HG03108 (cell line): ENCODE results near the gene LCE1A.

Experiments
- ATAC-seq: cut with Tn5 transposase; IDR thresholded peaks from one replicate; pipeline ENCODE4 v1.9.1; 2021; ENCODE audit warnings: moderate library complexity; ENCODE audit not compliant: unreplicated experiment

LCE1A gene, protein sequence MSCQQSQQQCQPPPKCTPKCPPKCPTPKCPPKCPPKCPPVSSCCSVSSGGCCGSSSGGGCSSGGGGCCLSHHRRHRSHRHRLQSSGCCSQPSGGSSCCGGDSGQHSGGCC

DNA sequence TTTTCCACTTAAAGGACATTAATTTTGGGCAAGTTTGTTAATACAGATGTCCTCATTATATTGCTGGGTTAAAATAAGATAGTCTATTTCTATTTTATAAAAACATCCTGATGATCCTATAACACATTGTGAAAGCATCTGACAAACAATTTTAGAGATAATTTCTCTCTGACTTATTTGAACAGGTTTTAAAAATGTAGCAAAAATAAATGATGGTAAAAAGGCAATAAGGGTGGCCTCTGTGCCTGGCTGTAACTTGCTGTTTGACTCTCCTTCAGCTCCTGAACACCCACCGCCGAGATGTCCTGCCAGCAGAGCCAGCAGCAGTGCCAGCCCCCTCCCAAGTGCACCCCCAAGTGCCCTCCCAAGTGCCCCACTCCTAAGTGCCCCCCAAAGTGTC is at the start of gene LCE1A:
TSS of gene LCE1A (plus strand) at position 301 of the 400 bp plus-strand sequence. CDS start at position 301, 0 bp downstream.
- no peak for ATAC-seq

DNA sequence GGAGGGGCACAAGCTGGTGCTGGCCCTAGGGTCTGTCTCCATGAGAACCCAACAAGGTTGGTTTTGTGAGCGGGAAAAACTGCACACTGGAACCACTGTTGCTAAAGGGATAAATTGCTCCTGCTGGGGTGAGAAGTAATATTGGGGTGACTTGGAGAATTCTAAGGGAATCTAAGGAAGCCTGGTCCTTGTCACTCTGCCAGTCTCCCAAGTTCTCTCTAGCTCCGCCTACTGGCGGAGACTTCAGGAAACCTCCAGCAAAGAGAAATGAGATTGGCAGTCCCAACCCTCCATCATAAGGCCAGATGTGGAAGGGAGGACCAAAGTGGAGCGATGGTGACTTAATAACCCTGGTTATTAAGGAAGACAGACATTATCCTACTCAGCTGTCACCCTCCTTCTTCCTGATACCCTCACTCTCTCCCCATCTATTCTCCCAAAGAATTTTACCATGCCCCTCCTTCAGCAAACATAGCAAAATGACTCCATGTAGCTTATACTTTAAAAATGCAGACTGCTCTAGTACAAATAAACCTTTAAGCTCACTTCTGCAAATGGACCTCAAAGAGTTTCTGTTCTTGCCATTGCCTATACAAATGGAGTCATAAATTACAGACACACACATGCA is 49.6 kb upstream of the LCE1A start:
- ATAC-seq = no peak

DNA sequence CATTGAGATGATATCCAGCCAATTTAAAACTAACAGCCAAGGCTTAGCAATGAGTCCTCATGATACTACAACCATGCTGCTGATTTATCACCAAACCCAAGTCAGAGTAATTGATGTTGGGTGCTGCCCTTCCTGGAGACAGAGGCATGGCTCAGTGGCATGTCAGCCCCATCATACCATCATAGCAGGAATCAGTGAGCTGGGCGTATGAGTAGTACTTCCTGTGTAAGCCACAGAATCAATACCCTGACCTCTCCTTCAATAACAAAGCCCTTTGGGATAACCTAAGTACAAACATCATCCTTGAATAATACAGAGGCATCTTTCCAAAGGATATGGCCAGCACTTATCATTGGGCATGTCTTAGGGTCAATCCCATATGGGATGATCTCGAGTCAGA is 44.2 kb upstream of the LCE1A start:
- ATAC-seq = no peak

GRCh38 chr1:152786077-152786476 is 41.2 kb upstream of the LCE1A start, which contains the start of gene LCE1E:
TSS of gene LCE1E (plus strand) at chr1:152786257. CDS start at chr1:152787300, 1,043 bp downstream.
- ATAC-seq = no peak

- ATAC-seq = no peak
Observed at GRCh38 chr1:152795686-152796085, 31.6 kb upstream of the LCE1A start.

DNA sequence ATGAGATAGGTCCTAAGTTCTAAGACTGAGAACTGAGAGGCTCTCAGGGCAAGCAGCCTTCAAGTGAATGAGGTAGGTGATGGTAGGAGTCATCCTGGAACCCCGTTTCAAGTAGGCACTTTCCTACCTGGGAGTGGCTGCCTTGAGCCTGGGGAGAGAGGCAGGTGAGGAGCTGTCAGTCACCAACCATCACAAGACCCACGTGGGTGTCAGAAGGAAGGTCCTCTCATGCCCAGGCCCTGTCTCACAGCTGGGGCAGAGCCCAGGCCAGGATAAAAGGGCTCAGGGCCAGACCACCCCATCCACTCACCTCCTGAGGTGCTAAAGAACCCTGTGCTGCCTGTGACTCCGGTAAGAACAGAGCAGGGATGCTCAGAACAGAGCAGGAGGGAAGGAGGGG is 30.9 kb upstream of the LCE1A start, which contains the start of gene LCE1D:
TSS of gene LCE1D (plus strand) at position 301 of the 400 bp plus-strand sequence. CDS start 1,074 bp downstream, outside the sequence.
- ATAC-seq = no peak

DNA sequence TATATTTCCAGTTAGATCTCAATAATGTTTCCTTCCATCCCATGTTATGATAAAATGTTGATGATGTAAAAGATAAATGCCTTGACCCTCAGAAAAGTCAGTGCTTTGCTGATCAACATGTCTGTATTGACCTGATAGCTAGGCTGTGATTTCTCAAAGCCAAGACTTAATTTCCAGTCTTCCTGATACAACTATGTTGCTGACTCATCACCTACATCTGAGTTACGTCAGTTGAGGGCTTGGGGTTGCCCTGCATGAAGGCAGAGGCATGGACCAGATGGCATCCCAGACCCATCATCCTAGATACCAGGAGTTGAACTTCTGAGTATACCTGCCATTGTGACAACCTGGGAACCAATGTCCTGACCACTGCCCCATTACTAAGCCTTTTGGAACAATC is 25.9 kb upstream of the LCE1A start:
- no peak for ATAC-seq

DNA sequence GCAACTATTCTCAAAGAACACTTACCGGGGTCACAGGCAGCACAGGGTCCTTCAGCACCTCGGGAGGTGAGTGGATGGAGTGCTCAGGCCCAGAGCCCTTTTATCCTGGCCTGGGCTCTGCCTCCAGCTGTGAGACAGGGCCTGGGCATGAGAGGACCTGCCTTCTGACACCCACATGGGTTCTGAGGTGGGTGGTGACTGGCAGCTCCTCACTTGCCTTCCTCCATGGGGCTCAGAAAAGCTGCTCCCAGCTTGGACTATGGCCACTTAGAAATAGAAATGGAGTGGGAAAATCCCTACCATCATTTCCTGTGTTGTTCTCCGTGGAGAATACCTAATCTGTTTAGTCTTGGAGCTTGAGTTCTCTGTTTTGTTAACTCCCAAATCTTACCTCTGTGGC is 20.7 kb upstream of the LCE1A start, which contains the start of gene LCE1C:
TSS of gene LCE1C (minus strand) at position 76 of the 400 bp plus-strand sequence. CDS start 1,173 bp downstream, outside the sequence.
- no peak for ATAC-seq

DNA sequence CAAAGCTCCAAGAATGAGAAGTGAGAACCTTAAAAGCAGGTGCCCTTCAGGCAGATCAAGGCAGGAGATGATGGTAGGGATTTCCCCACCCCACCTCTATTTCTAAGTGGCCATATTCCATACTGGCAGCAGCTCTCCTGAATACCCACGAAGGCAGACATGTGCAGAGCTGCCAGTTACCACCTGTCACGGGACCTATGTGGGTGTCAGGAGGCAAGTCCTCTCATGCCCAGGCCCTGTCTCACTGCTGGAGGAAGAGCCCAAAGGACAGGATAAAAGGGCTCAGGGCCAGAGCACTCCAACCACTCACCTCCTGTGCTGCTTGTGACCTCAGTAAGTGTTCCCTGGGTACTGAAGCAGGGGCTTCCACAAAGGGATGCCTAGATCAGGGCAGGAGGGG is 16.2 kb upstream of the LCE1A start:
- no peak for ATAC-seq

- no peak for ATAC-seq
Observed at GRCh38 chr1:152811671-152812070, 15.6 kb upstream of the LCE1A start, which contains the start of gene LCE1B. TSS of gene LCE1B (plus strand) at chr1:152811971. CDS start at chr1:152812447, 476 bp downstream.

- no peak for ATAC-seq
Observed at GRCh38 chr1:152817309-152817708, 10.0 kb upstream of the LCE1A start.

DNA sequence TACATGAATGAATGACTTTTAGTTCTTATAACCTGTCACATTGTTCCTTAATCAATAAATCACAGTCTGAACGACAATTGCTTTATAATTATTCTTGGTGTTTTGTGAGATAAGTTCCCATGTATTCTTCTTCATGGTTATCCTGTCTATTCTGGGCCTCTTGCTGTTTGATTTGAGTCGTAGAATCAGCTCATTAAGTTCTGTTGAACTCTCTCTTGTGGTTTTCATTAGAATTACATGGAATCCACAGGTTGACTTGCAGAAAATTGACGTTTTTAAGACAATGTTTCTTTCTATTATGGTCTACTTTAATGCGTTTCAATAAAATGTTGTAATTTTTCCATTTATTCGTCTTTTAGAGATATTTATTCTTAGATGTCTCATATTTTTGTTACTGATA is 4.0 kb upstream of the LCE1A start:
- ATAC-seq = no peak

DNA sequence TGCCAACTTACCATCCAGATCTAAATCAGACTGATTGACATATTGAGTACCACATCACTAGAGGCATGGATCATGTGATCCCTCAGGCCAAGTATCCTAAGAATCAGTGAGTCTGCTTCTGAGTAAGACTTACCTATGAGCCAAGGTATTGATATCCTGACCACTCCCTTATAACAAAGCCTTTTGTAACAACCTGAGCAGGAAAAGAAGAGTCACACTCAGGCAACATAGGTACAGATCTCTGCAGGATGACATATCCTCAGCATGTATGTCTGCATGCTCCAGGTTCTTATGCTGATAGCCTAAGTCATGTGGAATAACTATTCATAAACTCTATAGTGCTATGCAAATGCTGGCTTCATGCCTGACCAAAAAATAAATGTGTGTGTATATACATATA is 2.3 kb upstream of the LCE1A start:
- no peak for ATAC-seq

- ATAC-seq = no peak
Observed at GRCh38 chr1:152836870-152837269, 9.6 kb downstream of the LCE1A start.

GRCh38 chr1:152842556-152842955 is 15.3 kb downstream of the LCE1A start, which contains the start of gene LCE6A:
TSS of gene LCE6A (plus strand) at chr1:152842856. CDS start at chr1:152843521, 665 bp downstream.
- no peak for ATAC-seq

DNA sequence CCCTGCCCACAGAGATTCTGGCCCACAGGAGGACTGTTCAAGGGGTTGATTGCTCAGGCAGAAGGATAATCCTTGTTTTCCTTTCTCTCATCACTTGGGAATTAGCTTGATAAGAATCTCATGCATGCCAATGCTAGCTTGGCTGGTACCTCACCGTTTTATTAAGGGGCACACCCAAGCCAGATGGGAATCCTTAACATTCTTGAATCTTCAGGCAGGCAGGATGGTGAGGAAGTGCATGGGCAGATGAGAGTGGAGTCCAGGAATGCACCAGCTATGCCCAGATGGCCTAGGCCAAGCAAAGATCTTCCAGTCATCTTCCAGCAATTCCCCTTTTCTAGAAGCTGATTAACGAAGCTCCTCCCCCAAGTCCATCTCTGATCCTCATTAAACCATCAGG is 28.4 kb downstream of the LCE1A start:
- ATAC-seq = no peak

DNA sequence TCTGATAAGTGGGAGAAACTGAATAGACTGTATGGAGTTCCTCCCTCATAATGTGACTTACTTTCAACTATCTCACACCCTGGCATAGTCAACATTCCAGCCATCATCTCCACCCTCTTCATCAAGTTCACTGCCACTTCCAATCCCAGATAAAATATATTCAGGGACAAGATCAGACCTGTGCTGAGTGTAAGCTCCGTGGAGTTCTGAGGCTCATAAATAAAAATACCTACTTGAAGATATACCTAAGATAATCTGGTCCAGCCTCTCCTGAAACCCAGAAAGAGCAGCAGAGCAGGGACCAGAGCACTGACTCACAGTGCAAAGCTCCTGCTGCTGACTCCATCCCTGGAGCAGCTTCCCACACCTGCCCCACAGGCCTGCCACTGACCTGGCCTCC is 30.8 kb downstream of the LCE1A start:
- ATAC-seq = no peak

- ATAC-seq = no peak
Observed at GRCh38 chr1:152859696-152860095, 32.4 kb downstream of the LCE1A start, which contains the start of gene LCE7A. TSS of gene LCE7A (plus strand) at chr1:152859996. CDS start at chr1:152860698, 702 bp downstream.

GRCh38 chr1:152860129-152860528 is 32.9 kb downstream of the LCE1A start:
- no peak for ATAC-seq

DNA sequence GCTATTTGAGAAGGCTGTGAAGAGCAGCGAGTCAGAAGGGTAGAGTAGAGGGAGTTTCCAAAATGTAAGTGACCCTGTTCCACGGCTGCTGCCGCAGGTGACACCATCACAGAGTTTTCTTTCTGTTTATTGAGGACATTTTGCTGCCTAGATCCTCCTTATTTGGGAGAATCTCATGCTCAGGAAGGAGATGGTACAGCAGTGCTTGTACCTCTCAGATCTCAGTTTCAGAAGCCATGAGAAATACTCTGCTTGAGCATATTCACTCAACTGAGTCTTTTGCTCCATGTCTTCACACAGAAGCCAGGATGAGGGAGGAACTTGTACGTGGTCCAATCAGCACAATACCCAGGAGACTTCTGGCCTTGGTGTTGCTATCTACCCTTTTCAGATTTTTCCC is 34.1 kb downstream of the LCE1A start:
- no peak for ATAC-seq

DNA sequence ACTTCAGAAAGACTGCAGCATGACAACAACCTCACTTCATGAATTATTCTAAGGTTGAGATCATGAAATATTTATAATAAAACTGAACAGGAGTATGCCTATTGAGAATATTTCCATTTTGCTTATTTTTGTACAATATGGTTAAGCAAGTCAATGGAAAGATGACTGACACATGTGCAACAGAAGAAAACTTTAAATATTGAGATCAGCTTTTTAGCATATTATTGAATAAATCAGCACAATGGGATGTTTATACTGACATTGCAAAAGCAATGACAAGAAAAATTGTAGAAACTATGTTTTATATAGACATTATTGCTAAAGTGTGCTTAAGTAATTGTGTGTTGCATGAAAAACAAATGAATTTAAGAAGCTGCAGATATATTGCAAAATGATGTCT is 37.2 kb downstream of the LCE1A start:
- ATAC-seq = no peak

GRCh38 chr1:152866321-152866720 is 39.0 kb downstream of the LCE1A start:
- no peak for ATAC-seq
